GM12878 (cell line): ENCODE data around the gene ALOX12B. TPM values are rescaled to one million over a fixed set of nuclear protein-coding genes. Genes with fewer than 3 reads are reported as not detected.

Experiments used
- ATAC-seq: fragments of 200-7000 bp; cut with Tn5 transposase; 3 replicates; pipeline ENCODE4 v1.9.1; 2020; ENCODE audit warnings: mild to moderate bottlenecking, moderate library complexity
- BruUV-seq: library from RNA; stranded (reverse); fragments of 400-500 nt; replicated peaks from 2 replicates; lab custom pipeline; 2021; lab: Mats Ljungman, UMichigan
- CTCF ChIA-PET: fragments of 300-600 bp; sonication (Branson Sonifier 250); formaldehyde crosslinking; extraction: SDS; loops from one replicate; lab custom pipeline; 2021; ENCODE audit warnings: inconsistent platforms; lab: Yijun Ruan, JAX
- POLR2A ChIA-PET: fragments of 350-600 bp; formaldehyde crosslinking; extraction: SDS; loops from one replicate; lab custom pipeline; 2021; ENCODE audit warnings: inconsistent platforms; lab: Charles Lee
- RAD21 ChIA-PET: fragments of 300-600 bp; sonication (Branson Sonifier 250); formaldehyde crosslinking; loops from one replicate; lab custom pipeline; 2023; ENCODE audit warnings: antibody characterized with exemption; ENCODE audit not compliant: unreplicated experiment; lab: Charles Lee
- SMC1A ChIA-PET: fragments of 300-600 bp; sonication (Branson Sonifier 250); formaldehyde crosslinking; loops from one replicate; lab custom pipeline; 2023; ENCODE audit not compliant: unreplicated experiment, uncharacterized antibody; lab: Charles Lee
- DNase-seq: peaks from one replicate; pipeline ENCODE4 v3.0.0-alpha.2; 2011; ENCODE audit warnings: low read depth, low spot score
- FAIRE-seq: peaks from 3 replicates; lab custom pipeline; 2011; peaks lifted over from hg19 to GRCh38; lab: Jason Lieb, UNC
- H2AFZ ChIP-seq: 2 replicates; pipeline ENCODE4 v1.6.0; 2011; ENCODE audit warnings: low read depth, low read length, control low read depth; ENCODE audit not compliant: control insufficient read depth
- H3K27ac ChIP-seq: 2 replicates; pipeline ENCODE4 v1.5.1; 2011; ENCODE audit warnings: control low read depth; ENCODE audit not compliant: control insufficient read depth, insufficient read depth
- H3K27me3 ChIP-seq, 2 experiments: replicated peaks in 1 of 2; 2 replicates each; pipeline versions ENCODE4 v1.6.0 to v1.6.1; 2011; ENCODE audit warnings: low read length in 1 of 2; ENCODE audit not compliant: control insufficient read depth in 2 of 2, insufficient read depth in 2 of 2
- H3K36me3 ChIP-seq, 2 experiments: 2 replicates each; pipeline ENCODE4 v1.5.1; 2011; ENCODE audit warnings: low read length in 1 of 2; ENCODE audit not compliant: control insufficient read depth in 2 of 2, insufficient read depth in 2 of 2
- H3K4me1 ChIP-seq: 2 replicates; pipeline ENCODE4 v1.6.1; 2011; ENCODE audit warnings: mild to moderate bottlenecking, low read length, moderate library complexity, mixed read lengths; ENCODE audit not compliant: control insufficient read depth, insufficient read depth
- H3K4me2 ChIP-seq: 2 replicates; pipeline ENCODE4 v1.6.0; 2011; ENCODE audit warnings: control low read depth; ENCODE audit not compliant: control insufficient read depth, insufficient read depth
- H3K4me3 ChIP-seq: fragments of 200-600 bp; sonication (generic); 2 replicates; pipeline ENCODE4 v1.5.1; 2016
- H3K79me2 ChIP-seq: 2 replicates; pipeline ENCODE4 v1.6.0; 2011; ENCODE audit warnings: low read length; ENCODE audit not compliant: control insufficient read depth, insufficient read depth
- H3K9ac ChIP-seq: 2 replicates; pipeline ENCODE4 v1.8.0; 2011; ENCODE audit warnings: low read length, control low read depth, mixed read lengths; ENCODE audit not compliant: control insufficient read depth, insufficient read depth
- H3K9me3 ChIP-seq: replicated peaks from 3 replicates; pipeline ENCODE4 v1.5.1; 2011; ENCODE audit warnings: mild to moderate bottlenecking, low read length; ENCODE audit not compliant: control insufficient read depth, insufficient read depth
- H4K20me1 ChIP-seq: 2 replicates; pipeline ENCODE4 v1.6.0; 2011; ENCODE audit not compliant: control insufficient read depth, insufficient read depth
- BMI1 ChIP-seq: fragments of 450-650 bp; IDR thresholded peaks from 2 replicates; pipeline ENCODE4 v1.6.1; 2016; ENCODE audit warnings: mild to moderate bottlenecking, moderate library complexity, borderline replicate concordance
- CBX3 ChIP-seq: fragments of 200-600 bp; sonication (generic); IDR thresholded peaks from 2 replicates; pipeline ENCODE4 v1.6.1; 2016; ENCODE audit warnings: low read depth, borderline replicate concordance
- CHD2 ChIP-seq: IDR thresholded peaks from 2 replicates; pipeline ENCODE4 v1.6.1; 2011; ENCODE audit warnings: low read depth, low read length, improper control_type of control experiment, borderline replicate concordance
- ESRRA ChIP-seq: IDR thresholded peaks from 2 replicates; pipeline ENCODE4 v1.6.1; 2012; ENCODE audit warnings: mild to moderate bottlenecking, low read length, improper control_type of control experiment
- HDAC2 ChIP-seq: fragments of 200-600 bp; sonication (generic); IDR thresholded peaks from 2 replicates; pipeline ENCODE4 v1.6.1; 2017
- HDGF ChIP-seq: fragments of 450-650 bp; IDR thresholded peaks from 2 replicates; pipeline ENCODE4 v1.6.1; 2016; ENCODE audit warnings: antibody characterized with exemption
- IRF4 ChIP-seq: IDR thresholded peaks from 2 replicates; pipeline ENCODE4 v1.6.1; 2011; ENCODE audit warnings: low read depth, low read length
- MAX ChIP-seq: IDR thresholded peaks from 2 replicates; pipeline ENCODE4 v1.6.1; 2012; ENCODE audit warnings: low read depth, low read length, improper control_type of control experiment
- MEF2B ChIP-seq: fragments of 450-650 bp; IDR thresholded peaks from 2 replicates; pipeline ENCODE4 v1.6.1; 2018; ENCODE audit warnings: mild to moderate bottlenecking, moderate library complexity; ENCODE audit not compliant: partially characterized antibody, poor library complexity, severe bottlenecking
- POLR2A ChIP-seq: IDR thresholded peaks from 2 replicates; pipeline ENCODE4 v1.6.1; 2011; ENCODE audit warnings: low read depth, mild to moderate bottlenecking, low read length
- RFX5 ChIP-seq: IDR thresholded peaks from 2 replicates; pipeline ENCODE4 v1.6.1; 2011; ENCODE audit warnings: low read depth, low read length, improper control_type of control experiment
- RUNX3 ChIP-seq: IDR thresholded peaks from 2 replicates; pipeline ENCODE4 v1.6.1; 2012; ENCODE audit warnings: low read length, inconsistent platforms
- SPI1 ChIP-seq: IDR thresholded peaks from 2 replicates; pipeline ENCODE4 v1.6.1; 2011; ENCODE audit warnings: low read depth, mild to moderate bottlenecking, low read length, moderate library complexity, borderline replicate concordance; ENCODE audit not compliant: insufficient read depth
- SREBF1 ChIP-seq: IDR thresholded peaks from 2 replicates; pipeline ENCODE4 v1.6.1; 2012; ENCODE audit warnings: mild to moderate bottlenecking, low read length
- ZNF384 ChIP-seq: IDR thresholded peaks from 2 replicates; pipeline ENCODE4 v1.6.1; 2012; ENCODE audit warnings: low read depth, mild to moderate bottlenecking, low read length, improper control_type of control experiment, borderline replicate concordance
- WGBS: methylation state at CpG from one replicate; pipeline ENCODE4 v1.1.6; 2016; ENCODE audit warnings: low lambda C conversion rate; ENCODE audit not compliant: insufficient replicate concordance, insufficient coverage; ENCODE audit errors: missing lambda C conversion rate; 5-methylcytosine and 5-hydroxymethylcytosine counted together
- in situ Hi-C: fragments of 300-500 bp; cut with MboI; formaldehyde crosslinking; loops from 9 replicates; pipeline ENCODE4 v1.14.3; 2018; ENCODE audit warnings: mixed read lengths
- intact Hi-C: fragments of 100-400 bp; cut with micrococcal nuclease; formaldehyde crosslinking; loops from one replicate; pipeline ENCODE4 v1.14.2; 2022; ENCODE audit not compliant: unreplicated experiment
- polyA plus RNA-seq, 11 experiments: library from polyadenylated mRNA; depleted of rRNA in 4 of 11; unstranded in 6 of 11; stranded (reverse) in 5 of 11; fragments of >200 nt; fragmentation: Nextera tagmentation in 4 of 11; fragmentation: Illumina TruSeq in 1 of 11; extraction: Ambion mirVana in 4 of 11; extraction: Trizol in 1 of 11; gene quantifications; 1 replicate in 1 of 11; 2 replicates in 10 of 11; pipeline versions ENCODE4 v1.2.1 to v1.2.3, GENCODE V29; 2011 to 2016; ENCODE audit warnings: inconsistent platforms in 2 of 11, missing spikeins in 2 of 11, low read depth in 1 of 11
- total RNA-seq, 4 experiments: library from RNA; depleted of rRNA in 3 of 4; stranded (reverse); fragments of >200 nt in 3 of 4; fragmentation: Illumina TruSeq in 1 of 4; extraction: Trizol in 1 of 4; gene quantifications; 2 replicates each; pipeline versions ENCODE4 v1.2.1 to v1.2.3, GENCODE V29; 2013 to 2021
- TF ChIP-seq, protein P1 (sequence below): fragments of 450-650 bp; formaldehyde crosslinking; IDR thresholded peaks from 2 replicates; pipeline ENCODE4 v1.4.0; 2022; ENCODE audit warnings: mild to moderate bottlenecking, moderate library complexity
- TF ChIP-seq, protein P2 (sequence below): fragments of 450-650 bp; IDR thresholded peaks from 2 replicates; pipeline ENCODE4 v1.6.1; 2017; ENCODE audit warnings: borderline replicate concordance
- TF ChIP-seq, protein P3 (sequence below), 3 experiments: IDR thresholded peaks in 2 of 3; conservative IDR thresholded peaks in 1 of 3; 2 replicates each; pipeline ENCODE4 v1.5.1; 2011; ENCODE audit warnings: low read depth in 3 of 3, low read length in 3 of 3, mild to moderate bottlenecking in 3 of 3, control low read depth in 2 of 3, moderate library complexity in 2 of 3, inconsistent platforms in 1 of 3, mixed read lengths in 1 of 3; ENCODE audit not compliant: control insufficient read depth in 2 of 3, insufficient read depth in 1 of 3; ENCODE audit errors: extremely low read depth in 1 of 3

ALOX12B gene
- total and polyA plus RNA-seq, 10 of the 15 experiments (the other 5 are each of a cell fraction or from before 2014, with no cell fraction given): 0.17 to 0.54 TPM; not detected in 8

DNA sequence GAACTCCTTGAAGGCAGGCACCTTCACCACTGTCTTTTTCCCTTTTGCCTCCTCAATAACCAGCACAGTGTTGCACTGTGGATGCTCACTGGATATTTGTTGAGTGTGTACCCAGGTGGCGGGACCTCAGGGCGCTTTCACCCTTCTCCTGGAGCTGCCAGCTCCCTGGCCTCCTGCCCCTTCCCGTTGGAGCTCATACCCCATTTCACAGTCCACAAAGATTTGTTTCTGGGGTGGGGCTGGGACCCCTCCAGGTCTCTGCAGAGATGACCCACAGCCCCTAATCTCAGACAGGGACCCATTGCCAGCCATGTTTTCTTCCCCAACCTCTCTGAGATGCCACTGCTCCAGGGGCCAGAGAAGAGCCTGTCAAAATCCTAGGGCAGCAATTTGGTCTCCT lies 12.4 kb downstream of the ALOX12B start:
- peaks cover 4% of the 10 kb centered on the region; the same call in 1 of the 2 replicates for H3K4me1 ChIP-seq
- intact Hi-C loops (loop anchor here (10.0 kb wide), 1 partner anchor 670 kb away; the partner anchor contains the start of gene CCDC42), in situ Hi-C loops (loop anchor here (5.0 to 10.0 kb wide), 2 partner anchors 37 to 670 kb away; partner anchors contain the start of gene CCDC42)
- no TSS peak for BruUV-seq
- SMC1A ChIA-PET: interaction anchor here (1.3 to 4.7 kb wide), 5 partner anchors 14 to 226 kb away, joined by 3 to 37 read pairs (median 7); partner anchors contain the start of gene ALOXE3
- H3K27ac ChIP-seq: no peak overlapping the region
- H3K4me3 ChIP-seq: no peak overlapping the region
- no peaks in the 10 kb centered on the region for H4K20me1 ChIP-seq
- H2AFZ ChIP-seq: no peak overlapping the region
- H3K9ac ChIP-seq: no peak overlapping the region
- RAD21 ChIA-PET: interaction anchor here (2.1 to 3.0 kb wide), 4 partner anchors 15 to 44 kb away, joined by 8 to 25 read pairs (median 16); partner anchors contain the start of gene ALOXE3
- no peaks in the 10 kb centered on the region for H3K36me3 ChIP-seq
- no peak overlapping the region for H3K4me2 ChIP-seq
- H3K9me3 ChIP-seq: no peaks in the 10 kb centered on the region
- WGBS: 60% methylated on average over 3 of the region's 3 CpGs
- H3K27me3 ChIP-seq: peaks cover 10 to 20% of the 10 kb centered on the region in 2 experiments
- no peak for DNase-seq
- no peaks in the 10 kb centered on the region for H3K79me2 ChIP-seq
- CTCF ChIA-PET: interaction anchor here (0.6 to 9.4 kb wide), 17 partner anchors 8 to 338 kb away, joined by 3 to 159 read pairs (median 8); partner anchors contain the start of gene ALOXE3
- no peak for ATAC-seq
- TF ChIP-seq, protein P1, sequence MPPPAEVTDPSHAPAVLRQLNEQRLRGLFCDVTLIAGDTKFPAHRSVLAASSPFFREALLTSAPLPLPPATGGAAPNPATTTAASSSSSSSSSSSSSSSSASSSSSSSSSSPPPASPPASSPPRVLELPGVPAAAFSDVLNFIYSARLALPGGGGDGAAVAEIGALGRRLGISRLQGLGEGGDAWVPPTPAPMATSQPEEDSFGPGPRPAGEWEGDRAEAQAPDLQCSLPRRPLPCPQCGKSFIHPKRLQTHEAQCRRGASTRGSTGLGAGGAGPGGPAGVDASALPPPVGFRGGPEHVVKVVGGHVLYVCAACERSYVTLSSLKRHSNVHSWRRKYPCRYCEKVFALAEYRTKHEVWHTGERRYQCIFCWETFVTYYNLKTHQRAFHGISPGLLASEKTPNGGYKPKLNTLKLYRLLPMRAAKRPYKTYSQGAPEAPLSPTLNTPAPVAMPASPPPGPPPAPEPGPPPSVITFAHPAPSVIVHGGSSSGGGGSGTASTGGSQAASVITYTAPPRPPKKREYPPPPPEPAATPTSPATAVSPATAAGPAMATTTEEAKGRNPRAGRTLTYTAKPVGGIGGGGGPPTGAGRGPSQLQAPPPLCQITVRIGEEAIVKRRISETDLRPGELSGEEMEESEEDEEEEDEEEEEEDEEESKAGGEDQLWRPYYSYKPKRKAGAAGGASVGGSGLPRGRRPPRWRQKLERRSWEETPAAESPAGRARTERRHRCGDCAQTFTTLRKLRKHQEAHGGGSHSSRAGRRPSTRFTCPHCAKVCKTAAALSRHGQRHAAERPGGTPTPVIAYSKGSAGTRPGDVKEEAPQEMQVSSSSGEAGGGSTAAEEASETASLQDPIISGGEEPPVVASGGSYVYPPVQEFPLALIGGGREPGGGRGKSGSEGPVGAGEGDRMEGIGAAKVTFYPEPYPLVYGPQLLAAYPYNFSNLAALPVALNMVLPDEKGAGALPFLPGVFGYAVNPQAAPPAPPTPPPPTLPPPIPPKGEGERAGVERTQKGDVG: no peak
- TF ChIP-seq ESRRA (no peak), ZNF384 (no peak), HDGF (no peak), MEF2B (no peak), CHD2 (no peak), BMI1 (no peak), SREBF1 (no peak), MAX (no peak), IRF4 (no peak), POLR2A (no peak), SPI1 (no peak), HDAC2 (no peak), CBX3 (no peak), RFX5 (no peak), RUNX3 (no peak)
- TF ChIP-seq, protein P2, sequence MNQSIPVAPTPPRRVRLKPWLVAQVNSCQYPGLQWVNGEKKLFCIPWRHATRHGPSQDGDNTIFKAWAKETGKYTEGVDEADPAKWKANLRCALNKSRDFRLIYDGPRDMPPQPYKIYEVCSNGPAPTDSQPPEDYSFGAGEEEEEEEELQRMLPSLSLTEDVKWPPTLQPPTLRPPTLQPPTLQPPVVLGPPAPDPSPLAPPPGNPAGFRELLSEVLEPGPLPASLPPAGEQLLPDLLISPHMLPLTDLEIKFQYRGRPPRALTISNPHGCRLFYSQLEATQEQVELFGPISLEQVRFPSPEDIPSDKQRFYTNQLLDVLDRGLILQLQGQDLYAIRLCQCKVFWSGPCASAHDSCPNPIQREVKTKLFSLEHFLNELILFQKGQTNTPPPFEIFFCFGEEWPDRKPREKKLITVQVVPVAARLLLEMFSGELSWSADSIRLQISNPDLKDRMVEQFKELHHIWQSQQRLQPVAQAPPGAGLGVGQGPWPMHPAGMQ: no peak
- TF ChIP-seq, protein P3, sequence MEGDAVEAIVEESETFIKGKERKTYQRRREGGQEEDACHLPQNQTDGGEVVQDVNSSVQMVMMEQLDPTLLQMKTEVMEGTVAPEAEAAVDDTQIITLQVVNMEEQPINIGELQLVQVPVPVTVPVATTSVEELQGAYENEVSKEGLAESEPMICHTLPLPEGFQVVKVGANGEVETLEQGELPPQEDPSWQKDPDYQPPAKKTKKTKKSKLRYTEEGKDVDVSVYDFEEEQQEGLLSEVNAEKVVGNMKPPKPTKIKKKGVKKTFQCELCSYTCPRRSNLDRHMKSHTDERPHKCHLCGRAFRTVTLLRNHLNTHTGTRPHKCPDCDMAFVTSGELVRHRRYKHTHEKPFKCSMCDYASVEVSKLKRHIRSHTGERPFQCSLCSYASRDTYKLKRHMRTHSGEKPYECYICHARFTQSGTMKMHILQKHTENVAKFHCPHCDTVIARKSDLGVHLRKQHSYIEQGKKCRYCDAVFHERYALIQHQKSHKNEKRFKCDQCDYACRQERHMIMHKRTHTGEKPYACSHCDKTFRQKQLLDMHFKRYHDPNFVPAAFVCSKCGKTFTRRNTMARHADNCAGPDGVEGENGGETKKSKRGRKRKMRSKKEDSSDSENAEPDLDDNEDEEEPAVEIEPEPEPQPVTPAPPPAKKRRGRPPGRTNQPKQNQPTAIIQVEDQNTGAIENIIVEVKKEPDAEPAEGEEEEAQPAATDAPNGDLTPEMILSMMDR (IDR thresholded peaks at IDR 0.05 in 2 of 3, conservative IDR thresholded peaks at IDR 0.05 in 1 of 3; ENCODE audit: control insufficient read depth in 2 of 3, extremely low read depth in 1 of 3, insufficient read depth in 1 of 3, low read depth in 3 of 3, low read length in 3 of 3): no peak
- TF ChIP-seq, all 136 proteins: peak for 0
- POLR2A ChIA-PET: interaction anchor here (0.6 to 1.0 kb wide), 2 partner anchors 13 to 104 kb away, joined by 3 read pairs; no protein-coding TSS in a partner anchor
- no peak for FAIRE-seq
